Endodermal cell (in vitro differentiated cells): ENCODE results near the gene AKAP13. TPM values are rescaled to one million over a fixed set of nuclear protein-coding genes. Genes with fewer than 3 reads are reported as not detected.
A peak's percentile ranks its signal among the peaks of the same experiment; 100 is the strongest.

Experiments
- DNase-seq: peaks from one replicate; pipeline ENCODE4 v3.0.0-alpha.2; 2017
- H3K27ac ChIP-seq: 2 replicates; pipeline ENCODE4 v1.5.1; 2013; ENCODE audit warnings: mild to moderate bottlenecking, low read depth, low read length, moderate library complexity
- H3K27me3 ChIP-seq: 2 replicates; pipeline ENCODE4 v1.6.1; 2013; ENCODE audit warnings: mild to moderate bottlenecking, low read length, moderate library complexity; ENCODE audit not compliant: insufficient read depth, control insufficient read depth, poor library complexity, severe bottlenecking
- H3K36me3 ChIP-seq: 2 replicates; pipeline ENCODE4 v1.7.0; 2013; ENCODE audit warnings: mild to moderate bottlenecking, low read length, moderate library complexity; ENCODE audit not compliant: control insufficient read depth, insufficient read depth
- H3K4me1 ChIP-seq: one replicate; pipeline ENCODE4 v1.7.0; 2013; ENCODE audit warnings: low read length; ENCODE audit not compliant: control insufficient read depth, insufficient read depth
- H3K4me3 ChIP-seq: 2 replicates; pipeline ENCODE4 v1.5.1; 2013; ENCODE audit warnings: mild to moderate bottlenecking, low read length, moderate library complexity
- H3K9ac ChIP-seq: 2 replicates; pipeline ENCODE4 v1.6.1; 2013; ENCODE audit warnings: mild to moderate bottlenecking, low read length, moderate library complexity; ENCODE audit not compliant: poor library complexity, severe bottlenecking; ENCODE audit errors: extremely low read depth
- H3K9me3 ChIP-seq: 2 replicates; pipeline ENCODE4 v1.6.1; 2013; ENCODE audit warnings: mild to moderate bottlenecking, low read length, moderate library complexity; ENCODE audit not compliant: control insufficient read depth
- H3K27ac Mint-ChIP-seq: 2 replicates; pipeline ENCODE4 v1.8.0; 2020; ENCODE audit warnings: mixed read lengths
- H3K27me3 Mint-ChIP-seq: 2 replicates; pipeline ENCODE4 v1.8.0; 2021; ENCODE audit warnings: mild to moderate bottlenecking, mixed read lengths; ENCODE audit not compliant: insufficient read depth
- H3K36me3 Mint-ChIP-seq: 2 replicates; pipeline ENCODE4 v1.8.0; 2020; ENCODE audit warnings: low read depth, mixed read lengths
- H3K4me1 Mint-ChIP-seq: 2 replicates; pipeline ENCODE4 v1.8.0; 2020; ENCODE audit warnings: mixed read lengths
- H3K4me3 Mint-ChIP-seq: 2 replicates; pipeline ENCODE4 v1.8.0; 2020; ENCODE audit warnings: mild to moderate bottlenecking, moderate library complexity, mixed read lengths
- H3K9me3 Mint-ChIP-seq: 2 replicates; pipeline ENCODE4 v1.8.0; 2020; ENCODE audit warnings: mild to moderate bottlenecking, mixed read lengths
- WGBS, 2 experiments: methylation state at CpG; one replicate each; pipeline versions ENCODE4 v1.1.5 to v1.1.7; 2013; ENCODE audit warnings: missing lambda C conversion rate in 2 of 2, mixed read lengths in 1 of 2; ENCODE audit not compliant: insufficient coverage in 1 of 2, insufficient read length in 1 of 2; 5-methylcytosine and 5-hydroxymethylcytosine counted together
- total RNA-seq, 2 donors: library from RNA; stranded (reverse); fragmentation: NEBNext Ultra II Directional in 1 of 2; extraction: Animal tissue kit (Norgen Biotek cat#: 25700) in 1 of 2; gene quantifications; 2 replicates in 1 of 2; 3 replicates in 1 of 2; pipeline ENCODE4 v1.2.1, GENCODE V29; 2021
- TF ChIP-seq, protein P1 (sequence below): fragments of 200-600 bp; sonication (generic); conservative IDR thresholded peaks from 2 replicates; pipeline ENCODE4 v1.5.0; 2021; ENCODE audit warnings: antibody characterized with exemption, mild to moderate bottlenecking

Gene AKAP13
- total RNA-seq, 2 donors from 2014 or later = 115 to 131 TPM

GRCh38 chr15:85582131-85583079 lies 202.0 kb downstream of the AKAP13 start:
- Histone ChIP-seq H3K4me1 (peaks cover 27% of the 10 kb centered on the region), H3K36me3 (peaks cover 95% of the 10 kb centered on the region), H3K9ac (no peak overlapping the region), H3K27me3 (no peaks in the 10 kb centered on the region), H3K9me3 (no peaks in the 10 kb centered on the region), H3K4me3 (no peak overlapping the region), H3K27ac (no peak overlapping the region)
- peaks cover 39% of the 10 kb centered on the region for H3K4me1 Mint-ChIP-seq
- TF ChIP-seq, protein P1, sequence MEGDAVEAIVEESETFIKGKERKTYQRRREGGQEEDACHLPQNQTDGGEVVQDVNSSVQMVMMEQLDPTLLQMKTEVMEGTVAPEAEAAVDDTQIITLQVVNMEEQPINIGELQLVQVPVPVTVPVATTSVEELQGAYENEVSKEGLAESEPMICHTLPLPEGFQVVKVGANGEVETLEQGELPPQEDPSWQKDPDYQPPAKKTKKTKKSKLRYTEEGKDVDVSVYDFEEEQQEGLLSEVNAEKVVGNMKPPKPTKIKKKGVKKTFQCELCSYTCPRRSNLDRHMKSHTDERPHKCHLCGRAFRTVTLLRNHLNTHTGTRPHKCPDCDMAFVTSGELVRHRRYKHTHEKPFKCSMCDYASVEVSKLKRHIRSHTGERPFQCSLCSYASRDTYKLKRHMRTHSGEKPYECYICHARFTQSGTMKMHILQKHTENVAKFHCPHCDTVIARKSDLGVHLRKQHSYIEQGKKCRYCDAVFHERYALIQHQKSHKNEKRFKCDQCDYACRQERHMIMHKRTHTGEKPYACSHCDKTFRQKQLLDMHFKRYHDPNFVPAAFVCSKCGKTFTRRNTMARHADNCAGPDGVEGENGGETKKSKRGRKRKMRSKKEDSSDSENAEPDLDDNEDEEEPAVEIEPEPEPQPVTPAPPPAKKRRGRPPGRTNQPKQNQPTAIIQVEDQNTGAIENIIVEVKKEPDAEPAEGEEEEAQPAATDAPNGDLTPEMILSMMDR = no peak
- peak overlapping the region; percentile 35 for H3K27ac Mint-ChIP-seq
- H3K36me3 Mint-ChIP-seq = peaks cover 51% of the 10 kb centered on the region
- H3K27me3 Mint-ChIP-seq = no peaks in the 10 kb centered on the region
- no peaks in the 10 kb centered on the region for H3K9me3 Mint-ChIP-seq
- H3K4me3 Mint-ChIP-seq = no peak overlapping the region
- 92 to 97% methylated on average over 10 of the region's 10 CpGs for WGBS, 2 experiments
- no peak for DNase-seq

DNA sequence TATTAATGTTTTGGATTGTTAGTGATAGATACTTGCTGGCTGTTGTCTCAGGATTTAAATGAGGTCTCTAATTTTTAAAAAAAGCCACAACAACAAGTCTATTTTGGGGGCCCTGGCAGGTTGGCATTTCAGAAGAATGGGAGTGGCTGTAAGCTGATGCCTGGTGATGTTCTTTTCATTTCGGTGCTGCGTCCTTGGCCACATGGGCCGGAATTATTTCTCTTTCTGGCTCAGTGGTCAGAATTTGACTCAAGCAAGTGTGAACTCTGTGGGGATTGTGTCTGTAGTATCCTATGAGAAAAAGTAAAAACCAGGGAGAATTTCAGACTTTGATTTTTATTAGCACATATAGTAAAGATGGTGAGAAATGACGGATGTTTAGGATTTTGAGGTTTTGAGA lies 203.0 kb downstream of the AKAP13 start:
- TF ChIP-seq, protein P1 = no peak

DNA sequence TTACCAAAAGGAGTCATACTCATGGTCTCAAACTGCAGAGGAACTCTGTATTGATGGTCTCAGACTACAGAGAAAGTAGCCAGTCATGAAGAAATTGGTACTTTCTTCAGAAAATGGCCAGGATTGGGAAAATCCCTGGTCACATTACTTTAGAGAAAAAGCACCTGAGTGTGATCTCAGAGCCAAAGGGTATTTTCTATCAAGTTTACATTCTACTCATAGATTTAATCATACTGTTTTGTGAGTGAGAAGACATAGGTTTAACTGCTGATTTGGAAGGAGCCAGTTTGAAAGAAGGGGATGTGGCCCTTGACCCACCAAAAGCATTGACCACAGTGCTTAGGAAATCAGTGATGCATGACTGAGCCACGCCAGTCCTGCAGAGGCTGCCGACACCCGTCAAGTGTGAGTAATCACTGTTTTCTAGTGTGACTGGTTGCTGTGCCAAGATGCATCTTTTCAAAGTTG lies 203.6 kb downstream of the AKAP13 start:
- H3K27ac Mint-ChIP-seq = no peak overlapping the region
- H3K36me3 ChIP-seq = peaks cover 97% of the 10 kb centered on the region
- peaks cover 45% of the 10 kb centered on the region for H3K4me1 Mint-ChIP-seq
- no peaks in the 10 kb centered on the region for H3K27me3 Mint-ChIP-seq
- H3K9ac ChIP-seq = no peak overlapping the region
- H3K9me3 ChIP-seq = no peaks in the 10 kb centered on the region
- peaks cover 23% of the 10 kb centered on the region for H3K4me1 ChIP-seq
- no peaks in the 10 kb centered on the region for H3K9me3 Mint-ChIP-seq
- no peaks in the 10 kb centered on the region for H3K27me3 ChIP-seq
- no peak overlapping the region for H3K4me3 Mint-ChIP-seq
- H3K36me3 Mint-ChIP-seq = peaks cover 54% of the 10 kb centered on the region
- DNase-seq = no peak
- H3K4me3 ChIP-seq = no peak overlapping the region
- peak overlapping the region; percentile 4 for H3K27ac ChIP-seq
- TF ChIP-seq, protein P1 = no peak
- 85% methylated on average over 3 of the region's 3 CpGs; no CpG with 5 or more reads in 1 of the 2 experiments for WGBS, 2 experiments

More for the DNA sequence above, 203.0 kb downstream of the AKAP13 start:
- no peak overlapping the region for H3K4me3 ChIP-seq
- peaks cover 27% of the 10 kb centered on the region for H3K4me1 ChIP-seq
- H3K36me3 ChIP-seq = peaks cover 97% of the 10 kb centered on the region
- Mint-ChIP-seq H3K4me1 (peaks cover 46% of the 10 kb centered on the region), H3K36me3 (peaks cover 56% of the 10 kb centered on the region), H3K27me3 (no peaks in the 10 kb centered on the region), H3K9me3 (no peaks in the 10 kb centered on the region), H3K27ac (peak overlapping the region; percentile 12), H3K4me3 (no peak overlapping the region)
- no peaks in the 10 kb centered on the region for H3K9me3 ChIP-seq
- no peaks in the 10 kb centered on the region for H3K27me3 ChIP-seq
- no peak for DNase-seq
- H3K9ac ChIP-seq = no peak overlapping the region
- H3K27ac ChIP-seq = no peak overlapping the region
- WGBS, 2 experiments = 92 to 98% methylated on average over 4 of the region's 4 CpGs
